ENCODE measurements around the gene GTPBP1. TPM values are rescaled to one million over a fixed set of nuclear protein-coding genes. Genes with fewer than 3 reads are reported as not detected.
A peak's percentile ranks its signal among the peaks of the same experiment; 100 is the strongest.

The GTPBP1 gene
- total RNA-seq, 1 experiment from 2014 or later: 94.7 TPM

GRCh38 chr22:38719196-38719595, 13.5 kb downstream of the GTPBP1 start:
- Histone ChIP-seq H3K9me2 (ENCODE audit: insufficient read depth) (no peaks in the 10 kb centered on the region), H3K4me2 (peak overlapping the region; percentile 69; the same call in 1 of the 2 replicates), H3F3A (ENCODE audit: insufficient read depth, low read depth) (peaks cover 40% of the 10 kb centered on the region), H3K79me2 (ENCODE audit: low read depth) (peaks cover 62% of the 10 kb centered on the region), H3K27me3 (ENCODE audit: insufficient read depth, low read depth) (no peaks in the 10 kb centered on the region), H3K36me3 (ENCODE audit: low read depth) (peaks cover 55% of the 10 kb centered on the region), H2AFZ (no peak overlapping the region), H3K27ac (peak overlapping the region; percentile 57), H3K4me3 (no peak overlapping the region), H3K9me3 (ENCODE audit: insufficient read depth, low read depth) (no peaks in the 10 kb centered on the region), H3K4me1 (replicated peaks; ENCODE audit: insufficient read depth) (peaks cover 23% of the 10 kb centered on the region), H4K20me1 (ENCODE audit: insufficient read depth) (peaks cover 59% of the 10 kb centered on the region)
- BruUV-seq (replicated peaks): no TSS peak
- ChIA-PET POLR2A (ENCODE audit: unreplicated experiment) (no interaction called here), CTCF (interaction anchor here (1.4 kb wide), 1 partner anchor 47 kb away, joined by 4 read pairs; no protein-coding TSS in a partner anchor)
- no peak for DNase-seq
- intact Hi-C loops (cut with micrococcal nuclease; ENCODE audit: unreplicated experiment): no loop called here
- TF ChIP-seq EZH2 (IDR thresholded peaks at IDR 0.05; ENCODE audit: low read depth): no peak
- no peak for TF ChIP-seq CTCF (conservative IDR thresholded peaks at IDR 0.05)

DNA sequence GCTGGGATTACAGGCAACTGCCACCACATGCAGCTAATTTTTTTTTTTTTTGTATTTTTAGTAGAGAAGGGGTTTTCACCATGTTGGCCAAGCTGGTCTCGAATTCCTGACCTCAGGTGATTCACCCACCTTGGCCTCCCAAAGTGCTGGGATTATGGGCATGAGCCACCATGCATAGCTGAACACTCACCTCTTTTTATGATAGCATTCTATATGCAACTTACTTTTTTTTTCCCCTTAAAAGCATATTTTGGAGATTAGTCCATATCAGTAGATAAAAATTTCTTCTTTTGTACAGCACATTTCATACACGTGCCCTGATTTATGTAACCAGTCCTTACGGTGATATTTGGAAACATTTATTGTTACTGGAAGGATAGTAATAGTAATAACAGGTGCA, 14.6 kb downstream of the GTPBP1 start:
- Histone ChIP-seq H3F3A (ENCODE audit: insufficient read depth, low read depth) (peaks cover 46% of the 10 kb centered on the region), H4K20me1 (ENCODE audit: insufficient read depth) (peaks cover 52% of the 10 kb centered on the region), H3K9me2 (ENCODE audit: insufficient read depth) (no peaks in the 10 kb centered on the region), H3K4me3 (no peak overlapping the region), H3K9me3 (ENCODE audit: insufficient read depth, low read depth) (no peaks in the 10 kb centered on the region), H3K79me2 (ENCODE audit: low read depth) (peaks cover 51% of the 10 kb centered on the region), H3K36me3 (ENCODE audit: low read depth) (peaks cover 62% of the 10 kb centered on the region), H3K4me1 (replicated peaks; ENCODE audit: insufficient read depth) (peaks cover 23% of the 10 kb centered on the region), H2AFZ (no peak overlapping the region), H3K27ac (no peak overlapping the region), H3K4me2 (no peak overlapping the region), H3K27me3 (ENCODE audit: insufficient read depth, low read depth) (no peaks in the 10 kb centered on the region)
- CTCF ChIA-PET: no interaction called here
- TF ChIP-seq CTCF (conservative IDR thresholded peaks at IDR 0.05): no peak
- no peak for TF ChIP-seq EZH2 (IDR thresholded peaks at IDR 0.05; ENCODE audit: low read depth)
- no peak for DNase-seq
- no TSS peak for BruUV-seq (replicated peaks)
- intact Hi-C loops (cut with micrococcal nuclease; ENCODE audit: unreplicated experiment): no loop called here
- POLR2A ChIA-PET (ENCODE audit: unreplicated experiment): interaction anchor here (0.6 to 0.7 kb wide), 2 partner anchors 15 to 39 kb away, joined by 3 to 4 read pairs; partner anchors contain the start of gene GTPBP1

GRCh38 chr22:38721551-38721950, 15.8 kb downstream of the GTPBP1 start:
- CTCF ChIA-PET: interaction anchor here (0.9 kb wide), 1 partner anchor 39 kb away, joined by 3 read pairs; the partner anchor contains the start of gene TOMM22

More at GRCh38 chr22:38721551-38721950, 15.8 kb downstream of the GTPBP1 start:
- H2AFZ ChIP-seq: no peak overlapping the region
- TF ChIP-seq EZH2 (IDR thresholded peaks at IDR 0.05; ENCODE audit: low read depth) (no peak), CTCF (conservative IDR thresholded peaks at IDR 0.05) (no peak)
- BruUV-seq (replicated peaks): no TSS peak
- H3K4me2 ChIP-seq: no peak overlapping the region
- peaks cover 61% of the 10 kb centered on the region for H3K36me3 ChIP-seq (ENCODE audit: low read depth)
- H4K20me1 ChIP-seq (ENCODE audit: insufficient read depth): peaks cover 40% of the 10 kb centered on the region
- H3K9me2 ChIP-seq (ENCODE audit: insufficient read depth): no peaks in the 10 kb centered on the region
- peaks cover 40% of the 10 kb centered on the region for H3K79me2 ChIP-seq (ENCODE audit: low read depth)
- H3K4me3 ChIP-seq: no peak overlapping the region
- intact Hi-C loops (cut with micrococcal nuclease; ENCODE audit: unreplicated experiment): no loop called here
- H3K27ac ChIP-seq: no peak overlapping the region
- no peaks in the 10 kb centered on the region for H3K27me3 ChIP-seq (ENCODE audit: insufficient read depth, low read depth)
- H3K9me3 ChIP-seq (ENCODE audit: insufficient read depth, low read depth): no peaks in the 10 kb centered on the region
- no peak for DNase-seq
- H3F3A ChIP-seq (ENCODE audit: insufficient read depth, low read depth): peaks cover 41% of the 10 kb centered on the region
- POLR2A ChIA-PET (ENCODE audit: unreplicated experiment): interaction anchor here (0.6 kb wide), 1 partner anchor 10 kb away, joined by 3 read pairs; no protein-coding TSS in a partner anchor
- peaks cover 23% of the 10 kb centered on the region for H3K4me1 ChIP-seq (replicated peaks; ENCODE audit: insufficient read depth)

Data from PC-9 (cell line).